Osteoblast (primary cell): ENCODE results near the gene CTBP2. TPM values are rescaled to one million over a fixed set of nuclear protein-coding genes. Genes with fewer than 3 reads are reported as not detected.
"Not testable (repeated sequence)": the region's sequence is repeated elsewhere in the genome, so short reads cannot be mapped to it uniquely, and the experiment has no call there.

Experiments used
- DNase-seq: peaks from one replicate; pipeline ENCODE4 v3.0.0; 2011; ENCODE audit warnings: low spot score, mixed read lengths; ENCODE audit not compliant: insufficient read length; ENCODE audit errors: missing footprints
- H2AFZ ChIP-seq: 2 replicates; pipeline ENCODE4 v1.6.0; 2011; ENCODE audit warnings: mild to moderate bottlenecking, low read length
- H3K27ac ChIP-seq: 2 replicates; pipeline ENCODE4 v1.5.1; 2011; ENCODE audit warnings: mild to moderate bottlenecking, low read depth, low read length, moderate library complexity
- H3K27me3 ChIP-seq: 2 replicates; pipeline ENCODE4 v1.6.0; 2012; ENCODE audit warnings: mild to moderate bottlenecking, control low read depth, inconsistent platforms, low read length, moderate library complexity; ENCODE audit not compliant: insufficient read depth
- H3K36me3 ChIP-seq: 2 replicates; pipeline ENCODE4 v1.5.1; 2011; ENCODE audit warnings: mild to moderate bottlenecking, low read length, control low read depth, moderate library complexity; ENCODE audit not compliant: insufficient read depth
- H3K4me1 ChIP-seq: 2 replicates; pipeline ENCODE4 v1.5.1; 2011; ENCODE audit warnings: mild to moderate bottlenecking, low read length, control low read depth, moderate library complexity; ENCODE audit not compliant: insufficient read depth
- H3K4me2 ChIP-seq: 2 replicates; pipeline ENCODE4 v1.6.0; 2011; ENCODE audit warnings: mild to moderate bottlenecking, low read length; ENCODE audit not compliant: insufficient read depth
- H3K4me3 ChIP-seq: fragments of 200-600 bp; sonication (generic); 3 replicates; pipeline ENCODE4 v1.5.1; 2012; ENCODE audit warnings: mild to moderate bottlenecking, low read length, inconsistent platforms; ENCODE audit not compliant: insufficient read depth
- H3K79me2 ChIP-seq: 2 replicates; pipeline ENCODE4 v1.6.0; 2012; ENCODE audit warnings: mild to moderate bottlenecking, low read length, control low read depth, inconsistent platforms; ENCODE audit not compliant: insufficient read depth
- H3K9me3 ChIP-seq: 2 replicates; pipeline ENCODE4 v1.5.1; 2011; ENCODE audit warnings: low read depth, low read length, control low read depth
- H4K20me1 ChIP-seq: 2 replicates; pipeline ENCODE4 v1.6.0; 2012; ENCODE audit warnings: mild to moderate bottlenecking, low read length, control low read depth; ENCODE audit not compliant: insufficient read depth
- CTCF ChIP-seq: IDR thresholded peaks from 2 replicates; pipeline ENCODE4 v1.5.1; 2011; ENCODE audit warnings: mild to moderate bottlenecking, low read depth, low read length, moderate library complexity; ENCODE audit errors: extremely low read depth
- total RNA-seq: library from RNA; depleted of rRNA; stranded (reverse); fragments of >200 nt; gene quantifications from 2 replicates; pipeline ENCODE4 v1.2.3, GENCODE V29; 2012

Gene CTBP2
- total RNA-seq, 1 donor = 65.9 TPM

GRCh38 chr10:125060026-125060425 is 100.3 kb downstream of the CTBP2 start:
- no peak for TF ChIP-seq CTCF
- no peaks in the 10 kb centered on the region for H3K36me3 ChIP-seq
- no peak overlapping the region for H2AFZ ChIP-seq
- H4K20me1 ChIP-seq = peaks cover 54% of the 10 kb centered on the region
- H3K27me3 ChIP-seq = no peaks in the 10 kb centered on the region
- no peak for DNase-seq
- H3K9me3 ChIP-seq = no peaks in the 10 kb centered on the region
- peaks cover 79% of the 10 kb centered on the region for H3K79me2 ChIP-seq
- peaks cover 55% of the 10 kb centered on the region for H3K4me1 ChIP-seq
- H3K27ac ChIP-seq = peak overlapping the region; percentile 90
- peak overlapping the region; percentile 67 for H3K4me2 ChIP-seq
- peak overlapping the region; percentile 46 for H3K4me3 ChIP-seq

- H2AFZ ChIP-seq, H3K4me2 ChIP-seq, H3K27me3 ChIP-seq, DNase-seq, H3K36me3 ChIP-seq, H3K9me3 ChIP-seq, H3K4me3 ChIP-seq: not testable (repeated sequence)
- peaks cover 48% of the 10 kb centered on the region for H3K4me1 ChIP-seq
- H3K79me2 ChIP-seq = peaks cover 84% of the 10 kb centered on the region
- peaks cover 53% of the 10 kb centered on the region for H4K20me1 ChIP-seq
- H3K27ac ChIP-seq = peak overlapping the region; percentile 90
Measured at GRCh38 chr10:125059348-125059747, 101.0 kb downstream of the CTBP2 start.

GRCh38 chr10:125057158-125058001 is 103.0 kb downstream of the CTBP2 start:
- peak overlapping the region; percentile 48 for H3K4me2 ChIP-seq
- peaks cover 44% of the 10 kb centered on the region for H3K4me1 ChIP-seq
- no peaks in the 10 kb centered on the region for H3K9me3 ChIP-seq
- H3K27me3 ChIP-seq = no peaks in the 10 kb centered on the region
- TF ChIP-seq CTCF = no peak
- H3K79me2 ChIP-seq = peaks cover 86% of the 10 kb centered on the region
- peak; percentile 94 for DNase-seq
- peak overlapping the region; percentile 21 for H2AFZ ChIP-seq
- no peak overlapping the region for H3K4me3 ChIP-seq
- peak overlapping the region; percentile 89 for H3K27ac ChIP-seq
- H3K36me3 ChIP-seq = no peaks in the 10 kb centered on the region
- H4K20me1 ChIP-seq = peaks cover 56% of the 10 kb centered on the region

GRCh38 chr10:125056161-125057132 is 103.9 kb downstream of the CTBP2 start:
- Histone ChIP-seq H3K79me2 (peaks cover 86% of the 10 kb centered on the region), H3K4me1 (peaks cover 38% of the 10 kb centered on the region), H3K4me2 (peak overlapping the region; percentile 48), H3K9me3 (no peaks in the 10 kb centered on the region), H3K4me3 (no peak overlapping the region), H3K27ac (peak overlapping the region; percentile 89), H3K36me3 (no peaks in the 10 kb centered on the region), H4K20me1 (peaks cover 62% of the 10 kb centered on the region), H2AFZ (no peak overlapping the region), H3K27me3 (no peaks in the 10 kb centered on the region)
- TF ChIP-seq CTCF = no peak
- DNase-seq = no peak
